GM06990 (cell line): Measurements from ENCODE around the gene RNF34.
A peak's percentile ranks its signal among the peaks of the same experiment; 100 is the strongest.

ENCODE experiments used
- DNase-seq: peaks from one replicate; pipeline ENCODE4 v3.0.0-alpha.2; 2011; ENCODE audit not compliant: insufficient read length; ENCODE audit errors: extremely low read depth
- H3K27me3 ChIP-seq: replicated peaks from 2 replicates; pipeline ENCODE4 v1.6.0; 2011; ENCODE audit warnings: low read length; ENCODE audit not compliant: control insufficient read depth, insufficient read depth
- H3K36me3 ChIP-seq: 2 replicates; pipeline ENCODE4 v1.5.1; 2011; ENCODE audit warnings: low read length; ENCODE audit not compliant: control insufficient read depth, insufficient read depth
- H3K4me3 ChIP-seq: replicated peaks from 2 replicates; pipeline ENCODE4 v1.5.1; 2011; ENCODE audit warnings: low read depth, mild to moderate bottlenecking, control low read depth, low read length
- CTCF ChIP-seq: IDR thresholded peaks from 2 replicates; pipeline ENCODE4 v1.5.1; 2011; ENCODE audit warnings: low read length, control low read depth, mild to moderate bottlenecking, inconsistent platforms; ENCODE audit not compliant: insufficient read depth, poor library complexity, severe bottlenecking

RNF34 gene

GRCh38 chr12:121442028-121442948, 42.4 kb downstream of the RNF34 start:
- peaks cover 50% of the 10 kb centered on the region for H3K36me3 ChIP-seq
- H3K27me3 ChIP-seq = no peaks in the 10 kb centered on the region
- DNase-seq = no peak
- H3K4me3 ChIP-seq = no peak overlapping the region
- no peak for TF ChIP-seq CTCF

DNA sequence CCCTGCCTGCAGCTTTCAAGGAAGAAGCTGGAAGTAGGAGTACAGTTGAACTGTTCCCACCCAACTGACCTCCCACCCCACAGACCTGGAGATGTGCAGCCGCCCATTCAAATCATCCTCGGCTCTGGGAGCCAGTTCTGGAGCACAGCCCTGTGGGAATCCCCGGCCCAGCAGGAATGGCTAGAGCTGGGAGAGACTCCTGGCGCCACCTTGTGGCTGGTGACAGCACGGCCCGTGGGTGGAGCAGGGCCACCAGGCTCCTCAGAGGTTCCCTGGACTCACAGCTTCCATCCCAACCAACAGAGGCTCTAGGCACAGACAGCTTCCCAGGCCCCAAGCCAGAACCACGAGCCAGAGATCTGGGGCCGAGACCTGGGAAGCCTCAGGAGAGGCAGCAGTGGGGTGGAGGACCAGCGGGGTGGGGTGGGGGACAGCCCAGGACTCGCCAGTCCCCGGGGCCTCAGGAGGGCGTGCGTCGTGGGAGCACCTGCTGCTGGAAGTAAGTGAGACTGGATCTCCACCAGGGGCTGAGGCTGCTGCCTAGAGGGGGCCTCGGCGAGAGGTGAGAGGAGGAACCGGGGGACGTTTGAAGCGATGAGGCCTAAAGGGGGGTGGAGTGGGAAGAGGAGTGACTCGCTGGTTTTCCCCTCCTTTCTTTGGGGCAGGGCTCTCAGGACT, 43.4 kb downstream of the RNF34 start:
- Histone ChIP-seq H3K27me3 (no peaks in the 10 kb centered on the region), H3K36me3 (peaks cover 48% of the 10 kb centered on the region), H3K4me3 (no peak overlapping the region)
- TF ChIP-seq CTCF = peak; percentile 92
- peak; percentile 54 for DNase-seq

GRCh38 chr12:121443911-121444841, 44.3 kb downstream of the RNF34 start:
- Histone ChIP-seq H3K36me3 (peaks cover 42% of the 10 kb centered on the region), H3K27me3 (no peaks in the 10 kb centered on the region), H3K4me3 (no peak overlapping the region)
- no peak for TF ChIP-seq CTCF
- DNase-seq = no peak

DNA sequence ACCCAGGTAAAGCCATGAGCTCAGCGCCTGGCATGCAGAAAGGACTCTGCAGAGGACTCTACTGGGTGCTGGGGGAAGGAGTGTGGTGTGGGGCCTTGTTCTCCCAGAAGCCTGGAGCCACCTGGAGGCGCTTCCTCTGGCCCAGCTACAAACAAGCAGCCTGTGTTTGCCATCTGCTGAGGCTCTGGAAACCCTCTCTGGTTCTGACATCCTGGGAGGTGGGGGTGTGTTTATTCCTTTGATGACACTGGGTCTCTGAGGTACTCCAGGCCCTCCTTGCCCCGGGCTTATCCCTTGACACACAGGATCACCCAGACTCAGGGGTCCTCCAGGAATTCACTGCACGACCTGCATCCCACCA, 44.9 kb downstream of the RNF34 start:
- no peaks in the 10 kb centered on the region for H3K27me3 ChIP-seq
- H3K4me3 ChIP-seq = no peak overlapping the region
- H3K36me3 ChIP-seq = peaks cover 39% of the 10 kb centered on the region
- DNase-seq = no peak
- no peak for TF ChIP-seq CTCF

DNA sequence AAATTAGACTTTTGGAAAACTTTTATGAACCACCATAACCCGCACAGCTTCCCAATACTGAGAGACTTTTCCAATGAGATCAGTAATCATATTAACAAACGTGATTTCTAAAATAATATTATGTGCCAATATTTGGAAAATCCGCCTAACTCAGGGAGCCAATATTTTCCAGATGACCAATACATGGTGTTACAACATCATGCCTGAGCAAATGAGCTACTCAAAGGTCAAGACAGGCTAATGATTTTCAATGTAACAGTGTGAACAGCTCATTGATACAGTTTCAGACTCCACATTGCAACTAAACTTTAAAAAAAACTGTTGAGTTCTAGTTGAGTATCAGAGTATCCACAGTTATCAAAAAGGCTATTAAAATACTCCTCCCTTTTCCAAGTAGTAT, 46.8 kb downstream of the RNF34 start:
- no peak for TF ChIP-seq CTCF
- DNase-seq = no peak
- peaks cover 25% of the 10 kb centered on the region for H3K36me3 ChIP-seq
- H3K27me3 ChIP-seq = no peaks in the 10 kb centered on the region
- no peak overlapping the region for H3K4me3 ChIP-seq
